Measurements from ENCODE around the gene LTC4S.

GRCh38 chr5:179763215-179763945 is 30.4 kb upstream of the LTC4S start:
- TF ChIP-seq EZH2phosphoT487 (IDR thresholded peaks at IDR 0.05; ENCODE audit: low read length) (no peak), CTCF (IDR thresholded peaks at IDR 0.05; ENCODE audit: low read length) (peak; percentile 89)

All from MM.1S (cell line).